ENCODE measurements around the gene KLHL30.

Gene KLHL30

DNA sequence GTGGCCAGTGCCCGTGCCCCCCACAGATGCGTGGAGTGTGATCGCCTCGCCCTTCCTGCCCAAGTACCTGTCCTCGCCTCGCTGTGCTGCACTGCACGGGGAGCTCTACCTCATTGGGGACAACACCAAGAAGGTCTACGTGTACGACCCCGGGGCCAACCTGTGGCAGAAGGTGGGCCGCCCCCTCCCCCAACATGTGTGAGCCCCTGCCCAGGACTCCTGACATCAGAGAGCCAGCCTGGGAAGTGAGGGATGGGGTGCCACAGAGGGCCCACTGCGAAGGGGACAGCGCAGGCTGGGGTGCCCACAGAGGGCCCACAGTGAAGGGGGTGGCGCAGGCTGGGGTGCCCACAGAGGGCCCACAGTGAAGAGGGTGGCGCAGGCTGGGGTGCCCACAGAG is 10.5 kb downstream of the KLHL30 start:
- no peak for DNase-seq (ENCODE audit: low spot score)

DNA sequence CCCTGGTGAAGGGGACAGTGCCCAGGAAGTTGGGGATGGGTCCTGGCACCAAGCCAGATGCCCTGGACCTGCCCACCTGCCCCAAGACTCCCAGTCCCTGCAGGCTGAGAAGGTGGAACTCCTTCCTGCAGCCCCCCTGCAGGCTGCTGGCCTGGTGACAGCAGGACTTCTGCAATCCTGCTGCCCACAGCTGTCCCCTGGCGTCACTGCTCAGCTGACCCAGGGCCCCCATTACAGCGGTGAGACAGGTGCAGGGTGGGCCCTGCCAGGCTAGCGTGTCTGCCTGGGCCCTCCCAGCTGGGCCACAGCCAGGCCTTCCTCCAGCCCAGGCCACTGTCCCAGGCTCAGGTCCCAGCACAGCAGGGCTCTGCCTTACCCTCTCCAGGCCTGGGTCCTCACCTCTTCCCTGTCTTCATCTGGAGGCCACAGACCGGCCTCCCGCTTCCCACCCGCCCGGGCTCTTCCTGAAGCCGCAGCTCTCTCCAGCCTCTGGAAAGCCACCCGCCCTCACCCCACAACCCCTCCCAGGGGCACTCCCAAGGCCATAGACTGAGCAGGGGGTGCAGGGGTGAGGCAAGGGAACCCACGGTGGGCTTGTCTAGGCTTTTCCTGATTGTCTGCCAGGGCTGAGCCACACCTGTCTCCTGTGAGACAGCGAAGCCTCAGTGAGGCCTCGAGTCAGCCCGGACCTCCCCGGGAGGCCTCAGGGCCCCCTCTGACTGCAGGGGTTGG is 11.5 kb downstream of the KLHL30 start:
- DNase-seq (ENCODE audit: low spot score) = no peak

DNA sequence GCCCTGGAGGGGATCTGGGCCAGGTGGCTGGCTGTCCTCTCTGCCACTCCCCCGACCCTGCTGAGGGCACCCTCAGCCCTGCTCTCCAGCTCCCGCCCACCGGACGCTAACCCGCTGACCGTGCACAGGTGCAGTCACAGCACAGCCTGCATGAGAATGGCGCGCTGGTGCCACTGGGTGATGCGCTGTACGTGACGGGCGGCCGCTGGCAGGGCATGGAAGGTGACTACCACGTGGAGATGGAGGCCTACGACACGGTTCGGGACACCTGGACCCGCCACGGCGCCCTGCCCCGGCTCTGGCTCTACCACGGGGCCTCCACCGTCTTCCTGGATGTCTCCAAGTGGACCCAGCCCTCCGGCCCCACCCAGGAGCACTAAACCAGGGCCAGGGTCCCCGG is 12.2 kb downstream of the KLHL30 start:
- no peak for DNase-seq (ENCODE audit: low spot score)

DNA sequence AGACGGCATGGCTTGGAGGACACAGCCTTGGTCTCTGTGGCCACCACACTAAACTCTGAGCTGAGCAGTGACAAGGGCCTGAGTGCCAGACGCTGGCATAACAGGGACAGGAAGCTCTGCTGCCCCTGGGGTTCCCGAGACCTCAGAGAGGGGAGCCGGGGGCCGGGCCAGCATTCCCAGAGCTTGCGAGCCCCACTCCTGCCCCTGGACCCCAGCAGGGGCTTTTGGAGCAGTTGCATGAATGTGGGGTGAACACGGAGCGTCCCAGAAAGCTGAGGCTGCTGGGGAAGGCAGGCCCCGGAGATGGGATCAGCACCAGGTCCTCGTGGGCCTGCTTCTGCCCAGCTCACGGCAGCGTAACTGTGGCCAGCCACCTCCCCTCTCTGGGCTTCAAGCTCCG is 12.7 kb downstream of the KLHL30 start:
- DNase-seq (ENCODE audit: low spot score) = no peak

DNA sequence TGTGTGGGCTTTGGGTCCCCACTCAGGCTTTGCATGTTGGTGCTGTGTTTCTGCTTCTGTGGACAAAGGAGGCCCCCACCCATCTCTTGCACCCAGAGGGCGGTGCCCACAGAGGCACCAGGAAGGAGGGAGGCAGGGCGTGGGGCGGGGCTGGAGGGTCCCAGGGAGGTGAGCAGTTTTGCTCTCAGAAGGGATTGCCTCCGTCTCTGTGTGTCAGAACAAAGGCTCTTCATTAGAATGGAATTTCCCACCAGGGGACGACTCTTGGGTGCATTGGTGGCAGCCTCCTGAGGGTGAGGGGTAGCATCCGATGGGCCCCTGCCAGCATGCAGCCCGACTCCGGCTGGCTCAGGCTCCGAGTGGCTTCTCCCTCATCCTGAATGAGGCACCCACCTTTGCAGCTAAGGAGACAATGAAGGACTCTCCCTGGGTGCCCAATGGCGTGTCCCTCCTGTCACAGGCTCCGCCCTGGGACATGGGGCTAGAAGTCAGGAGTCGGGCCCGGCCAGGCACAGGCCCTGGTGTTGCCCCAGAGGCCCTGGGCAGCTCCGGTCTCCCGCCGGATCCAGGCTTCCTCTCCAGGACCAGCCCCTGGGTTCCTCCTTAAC is 13.3 kb downstream of the KLHL30 start:
- DNase-seq (ENCODE audit: low spot score) = no peak

DNA sequence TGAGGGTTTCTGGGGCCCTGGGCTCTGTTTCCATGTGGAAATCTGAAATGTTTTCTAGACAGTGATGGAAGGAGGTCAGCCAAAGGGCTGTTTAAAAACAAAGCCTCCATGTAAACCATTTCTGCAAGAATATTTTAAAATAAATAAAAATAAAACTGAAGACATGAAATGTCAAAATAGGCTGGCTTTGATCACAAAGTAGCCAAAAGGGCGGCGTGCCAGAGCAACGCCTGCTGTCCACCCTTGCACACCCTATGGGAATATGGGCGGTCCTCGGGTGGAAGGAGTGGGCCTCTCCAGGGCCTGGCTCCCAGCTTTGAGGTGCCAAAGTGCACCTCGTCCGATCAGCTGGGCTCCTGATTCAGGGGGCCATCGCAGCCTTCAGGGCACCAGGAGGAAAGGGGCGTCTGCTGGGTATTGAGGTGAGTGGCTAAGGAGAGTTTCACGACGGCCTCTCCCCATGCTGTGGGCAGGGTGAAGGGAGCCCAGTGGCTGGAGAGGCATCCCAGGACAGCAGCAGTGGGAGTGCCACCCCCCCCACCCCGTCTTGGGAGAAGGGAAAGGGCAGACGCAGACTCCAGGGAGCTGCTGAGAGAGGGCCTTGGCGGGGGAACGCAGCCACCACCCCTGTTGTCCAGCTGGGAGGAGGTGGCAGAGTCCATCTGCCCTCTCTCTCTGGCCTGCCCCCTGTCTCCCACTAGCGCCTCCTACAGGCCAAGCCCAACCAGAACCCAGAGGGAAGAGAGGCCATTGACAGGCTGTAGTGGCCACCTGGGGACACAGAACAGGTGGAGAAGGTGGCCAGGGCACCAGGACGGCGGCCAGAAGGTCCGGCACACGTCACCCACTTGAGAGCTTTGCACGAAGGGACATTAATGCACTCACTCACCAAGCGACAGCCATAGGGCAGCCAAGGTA is 14.6 kb downstream of the KLHL30 start:
- no peak for DNase-seq (ENCODE audit: low spot score)

DNA sequence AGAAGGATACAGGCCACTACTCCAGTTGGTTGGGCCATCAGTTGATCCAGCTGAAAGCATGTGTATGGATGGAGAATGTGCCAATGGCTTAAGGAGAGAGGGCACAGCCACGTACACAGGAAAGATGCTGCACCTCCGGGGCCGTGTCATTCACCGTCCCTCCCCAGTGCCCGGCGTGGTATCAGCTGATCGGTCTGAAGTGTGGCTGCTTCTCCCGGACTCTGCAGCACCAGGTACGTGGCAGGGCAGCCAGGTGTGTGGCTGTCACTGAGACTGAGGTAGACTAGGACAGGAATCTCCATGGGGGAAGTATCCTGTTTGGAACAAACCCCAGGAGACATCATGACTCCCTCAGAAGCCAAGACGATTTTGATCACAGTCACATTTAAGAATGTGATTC is 16.1 kb downstream of the KLHL30 start:
- no peak for DNase-seq (ENCODE audit: low spot score)

DNA sequence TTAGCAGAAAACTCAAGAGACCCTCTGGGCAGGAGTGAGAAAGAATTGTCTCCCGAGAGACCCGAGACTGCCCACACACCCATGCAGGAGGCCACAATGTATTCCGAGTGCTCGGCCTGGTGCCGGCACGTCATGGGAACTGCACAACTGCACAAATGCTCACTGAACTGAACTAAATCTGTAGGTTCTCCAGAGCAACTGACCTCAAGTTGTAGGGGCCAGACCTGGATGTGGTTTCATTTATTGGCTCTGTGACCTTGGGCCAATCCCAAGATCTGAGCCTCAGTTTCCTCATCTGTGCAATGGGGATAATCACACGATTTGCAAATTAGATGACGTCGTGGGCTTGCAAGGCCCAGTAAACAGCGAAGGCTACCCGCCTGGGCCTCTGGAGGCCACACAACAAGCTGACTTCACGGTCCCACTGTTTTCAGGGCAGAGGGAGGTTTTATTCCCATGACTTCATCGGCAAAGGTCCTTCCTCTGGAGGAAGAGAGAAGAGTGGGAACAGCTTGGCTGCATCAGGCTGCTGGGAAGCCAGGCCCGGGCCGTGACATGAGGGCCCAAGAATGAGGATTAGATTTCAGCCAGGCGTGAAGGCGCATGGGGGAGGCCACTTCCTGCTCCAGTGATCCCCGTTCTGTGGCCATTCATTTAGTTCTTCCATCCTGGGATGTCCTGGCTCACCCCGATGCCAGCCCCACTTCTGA is 16.7 kb downstream of the KLHL30 start:
- no peak for DNase-seq (ENCODE audit: low spot score)

DNA sequence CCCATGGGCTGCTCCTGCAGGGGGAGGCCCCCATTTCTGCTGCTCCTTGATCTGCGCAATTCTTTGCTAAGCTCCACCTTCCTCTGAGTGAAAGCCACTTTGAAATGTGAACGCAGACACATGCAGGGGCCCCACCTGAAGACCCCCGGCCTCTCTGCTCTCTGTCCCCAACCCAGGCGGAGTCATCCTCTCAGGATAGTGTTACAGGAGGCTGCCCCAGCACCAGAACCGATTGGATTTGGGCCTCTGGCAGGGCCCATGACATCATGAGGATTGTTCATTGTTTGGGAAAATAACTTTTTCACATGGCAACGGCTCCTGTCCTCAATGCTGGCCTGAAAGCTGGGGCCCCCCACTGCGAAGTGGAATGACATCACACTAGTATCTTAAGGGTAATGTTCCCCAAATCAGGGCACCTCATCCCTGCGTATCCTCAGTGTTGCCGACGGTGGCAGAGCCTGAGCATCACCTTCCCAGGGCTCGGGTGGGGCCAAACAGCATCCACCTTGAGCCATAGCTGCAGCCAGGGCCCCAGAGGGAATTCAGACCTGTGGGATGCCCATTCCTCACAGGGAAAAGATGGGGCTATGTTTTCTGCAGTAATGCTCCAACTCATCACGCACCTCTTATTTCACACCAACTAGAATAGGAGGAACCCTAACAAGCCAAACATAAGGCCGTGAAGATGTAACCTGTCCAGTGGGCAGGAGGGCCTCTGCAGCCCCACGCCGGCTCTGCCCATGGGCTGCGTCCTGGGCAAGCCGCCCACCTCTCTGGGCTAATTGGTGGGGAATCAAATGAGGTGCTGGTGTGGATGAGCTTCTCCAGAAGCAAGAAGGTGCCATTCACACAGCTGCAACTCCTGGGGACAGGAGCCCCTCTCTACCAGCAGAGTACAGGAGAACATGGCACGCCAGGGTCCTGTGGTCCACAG is 17.6 kb downstream of the KLHL30 start:
- DNase-seq (ENCODE audit: low spot score) = no peak

DNA sequence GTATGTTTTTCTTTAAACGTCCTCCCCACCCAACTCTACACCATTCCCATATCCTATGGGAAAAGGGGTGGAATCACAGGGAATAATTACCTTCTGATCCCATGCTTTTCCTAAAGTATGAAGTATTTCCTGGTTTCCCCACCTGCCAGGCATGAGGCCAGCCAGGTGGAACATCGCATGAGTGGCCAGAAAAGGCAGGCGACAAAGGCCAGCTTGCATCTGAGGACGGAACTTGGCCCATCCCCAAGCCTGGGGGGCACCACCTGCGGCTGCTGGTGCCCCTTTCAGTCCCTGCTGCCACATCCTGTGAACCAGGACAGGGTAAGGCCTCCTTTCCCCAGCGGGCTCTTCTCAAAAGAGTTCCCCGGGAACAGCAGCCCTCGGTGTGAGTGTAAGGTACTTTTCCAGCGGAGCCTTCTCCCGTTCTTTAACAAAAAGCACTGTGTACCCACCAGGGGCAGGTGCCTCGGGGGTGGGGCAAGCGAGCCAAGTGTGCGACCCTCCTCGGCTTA is 19.1 kb downstream of the KLHL30 start:
- no peak for DNase-seq (ENCODE audit: low spot score)

DNA sequence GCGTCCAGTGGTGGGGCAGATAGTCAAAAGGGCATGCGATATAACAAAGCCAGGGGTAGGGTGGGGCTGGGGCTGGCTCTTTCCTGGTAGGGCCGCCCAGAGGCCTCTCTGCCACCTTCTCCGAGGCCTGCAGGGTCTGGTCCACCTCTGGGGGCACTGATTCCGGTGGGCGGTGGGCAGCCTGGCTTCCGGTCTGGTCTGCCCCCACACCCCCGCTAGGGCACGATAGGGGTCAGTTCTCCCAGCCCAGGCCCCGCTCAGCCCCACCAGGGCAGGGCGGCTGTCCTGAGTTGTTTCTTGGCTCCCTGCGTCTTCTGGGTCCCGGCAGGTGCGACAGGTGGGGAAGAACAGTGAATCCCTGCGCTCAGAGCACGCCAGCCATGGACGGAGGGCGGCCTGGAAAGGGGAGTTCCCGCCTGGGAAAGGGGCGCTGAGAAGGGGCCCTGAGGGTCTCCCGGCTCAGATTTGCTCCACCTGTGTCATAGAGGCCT is 19.6 kb downstream of the KLHL30 start:
- no peak for DNase-seq (ENCODE audit: low spot score)

DNA sequence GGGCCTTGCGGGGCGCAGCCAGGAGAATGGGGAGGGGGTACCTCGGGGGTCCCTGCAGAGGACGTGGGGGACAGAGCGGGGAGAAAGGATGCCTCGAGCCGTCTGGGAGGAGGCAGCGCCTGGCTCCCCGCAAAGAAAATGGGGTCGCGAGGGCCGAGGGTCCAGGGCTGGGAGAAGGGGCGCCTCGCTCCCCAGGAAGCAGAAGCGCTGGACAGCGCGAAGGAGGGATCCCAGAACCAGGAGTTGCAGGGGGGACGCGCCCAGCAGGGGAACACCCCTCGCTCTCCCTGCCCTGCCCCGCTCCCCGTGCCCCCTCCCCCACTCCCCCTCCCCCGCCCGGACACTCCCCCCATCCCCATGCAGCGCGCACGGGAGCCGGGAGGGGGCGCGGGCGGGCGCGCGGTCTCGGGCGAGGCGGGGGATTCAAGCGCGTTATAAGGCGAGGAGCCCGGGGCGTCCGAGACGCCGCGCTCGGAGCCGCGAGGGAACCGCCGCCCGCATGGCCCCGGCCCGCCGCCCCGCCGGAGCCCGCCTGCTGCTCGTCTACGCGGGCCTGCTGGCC is 20.1 kb downstream of the KLHL30 start, which contains the start of gene ERFE:
Gene ERFE (plus strand): TSS at position 462 of the 562 bp plus-strand sequence. CDS start 38 bp downstream, at position 500.
- no peak for DNase-seq (ENCODE audit: low spot score)

DNA sequence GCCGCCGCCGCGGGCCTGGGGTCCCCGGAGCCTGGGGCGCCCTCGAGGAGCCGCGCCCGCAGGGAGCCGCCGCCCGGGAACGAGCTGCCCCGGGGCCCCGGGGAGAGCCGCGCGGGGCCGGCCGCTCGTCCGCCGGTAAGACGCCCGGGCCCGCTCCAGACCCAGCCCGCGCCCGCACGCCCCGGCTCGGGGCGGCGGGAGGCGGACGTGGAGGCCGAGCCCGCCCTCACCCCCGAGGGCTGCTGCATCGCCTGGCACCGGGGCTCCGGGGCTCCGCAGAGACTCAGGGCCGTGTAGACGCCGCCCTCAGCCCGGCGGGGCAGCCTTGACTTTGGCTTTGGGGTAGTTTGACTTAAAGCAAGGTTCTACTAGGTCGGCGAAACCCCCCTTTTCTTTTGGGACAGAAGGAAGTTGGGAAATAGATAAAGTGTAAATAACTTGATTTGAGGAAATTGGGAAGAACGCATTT is 20.6 kb downstream of the KLHL30 start:
- no peak for DNase-seq (ENCODE audit: low spot score)

DNA sequence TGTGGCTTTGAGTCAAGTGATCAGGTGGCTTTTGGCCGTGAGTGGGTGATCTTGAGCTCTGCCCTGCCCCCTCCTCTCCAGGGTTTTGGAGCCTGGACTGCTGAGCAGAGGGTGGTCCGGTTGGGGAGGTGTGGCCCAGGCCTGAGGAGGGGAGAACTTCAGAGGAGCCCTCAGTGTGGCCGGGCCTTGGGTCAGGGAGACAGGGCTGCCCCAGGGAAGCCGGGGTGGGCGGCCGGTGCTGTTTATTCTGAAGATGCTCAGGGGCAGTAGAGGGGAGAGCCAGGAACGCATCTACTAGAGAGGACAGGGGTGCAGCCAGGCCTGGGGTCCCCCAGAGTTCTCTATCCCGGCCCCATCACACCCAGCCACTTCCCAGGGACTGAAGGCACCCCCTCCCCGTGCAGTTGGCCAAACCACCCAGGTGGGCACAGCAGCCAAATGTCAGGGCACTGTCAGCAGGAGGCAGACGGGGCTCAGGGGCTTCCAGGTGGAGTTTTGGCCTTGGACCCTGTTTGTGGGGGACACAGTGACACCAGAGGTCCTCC is 21.3 kb downstream of the KLHL30 start:
- no peak for DNase-seq (ENCODE audit: low spot score)

DNA sequence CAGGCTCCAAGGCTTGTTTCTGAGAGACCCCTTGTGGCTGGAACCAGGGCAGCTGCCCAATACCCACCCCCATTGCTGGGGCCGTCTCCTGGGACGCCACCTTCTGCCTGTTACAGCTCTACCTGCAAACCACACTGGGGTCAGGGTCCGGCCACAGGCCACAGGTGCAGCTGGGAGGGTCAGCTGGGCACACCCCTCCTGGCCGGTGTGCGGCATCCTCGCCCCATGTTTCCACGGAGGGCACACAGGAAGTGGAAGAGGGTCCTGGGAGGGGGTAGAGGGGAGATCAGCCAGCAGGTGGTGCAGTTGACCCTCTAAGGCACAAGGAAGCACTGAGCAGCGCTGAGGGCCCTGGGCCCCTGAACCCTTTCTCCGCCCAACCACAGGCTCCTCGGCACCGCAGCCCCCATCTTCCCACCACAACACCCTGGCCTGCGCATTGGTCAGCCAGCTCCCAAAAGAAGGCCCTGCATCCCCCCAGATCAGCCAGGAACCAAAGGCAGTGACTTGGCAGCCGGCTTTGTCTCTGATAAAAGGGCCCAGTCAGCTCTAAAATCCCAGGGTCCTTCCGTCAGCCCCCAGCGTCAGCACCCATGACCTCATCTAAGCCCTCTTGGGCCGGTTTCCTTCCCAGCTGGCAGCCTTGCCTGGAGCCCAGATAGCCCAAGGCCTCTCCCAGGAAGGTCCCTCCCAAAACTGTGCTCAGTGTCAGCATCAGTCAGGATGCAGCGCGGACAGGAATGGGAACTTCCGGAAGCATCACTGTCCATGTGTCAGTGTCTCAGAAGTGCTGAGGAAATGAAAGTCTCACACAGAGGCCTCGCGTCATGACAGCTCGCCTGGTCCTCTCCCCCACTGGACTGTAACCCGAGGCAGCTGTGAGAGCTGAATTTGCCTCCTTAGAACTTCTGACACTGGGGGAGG is 22.0 kb downstream of the KLHL30 start:
- no peak for DNase-seq (ENCODE audit: low spot score)

DNA sequence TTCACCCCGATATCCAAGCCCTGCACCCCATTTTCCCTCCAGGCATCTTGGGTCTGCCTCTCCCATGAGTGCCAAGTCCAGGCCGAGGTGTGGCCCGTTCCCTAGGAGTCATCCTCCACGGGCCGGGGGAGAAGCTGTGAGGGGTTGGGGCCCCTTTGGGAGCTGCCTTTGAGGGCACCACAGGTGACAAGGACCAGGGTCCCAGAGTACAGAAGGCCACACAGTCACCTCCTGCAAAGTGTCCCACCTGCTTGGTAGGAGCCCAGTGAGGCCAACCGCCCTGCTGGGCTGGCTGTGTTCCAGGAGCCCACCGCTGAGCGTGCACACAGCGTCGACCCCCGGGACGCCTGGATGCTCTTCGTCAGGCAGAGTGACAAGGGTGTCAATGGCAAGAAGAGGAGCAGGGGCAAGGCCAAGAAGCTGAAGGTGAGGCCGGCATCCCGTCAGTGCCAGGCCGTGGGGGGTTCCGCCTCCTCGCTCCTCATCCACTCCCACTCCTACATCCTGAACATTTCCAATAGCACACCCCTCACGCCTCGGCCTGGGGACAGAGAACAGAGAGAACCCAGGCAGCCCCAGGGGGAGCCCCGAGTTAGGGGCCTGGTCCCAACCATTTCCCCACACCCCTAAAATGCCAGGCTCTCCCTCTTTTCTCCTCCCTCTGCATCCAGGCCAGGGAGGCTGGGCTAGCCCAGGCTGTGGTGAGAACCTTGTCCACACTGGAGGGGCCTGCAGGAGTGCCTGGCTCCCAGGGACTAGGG is 23.0 kb downstream of the KLHL30 start:
- no peak for DNase-seq (ENCODE audit: low spot score)

DNA sequence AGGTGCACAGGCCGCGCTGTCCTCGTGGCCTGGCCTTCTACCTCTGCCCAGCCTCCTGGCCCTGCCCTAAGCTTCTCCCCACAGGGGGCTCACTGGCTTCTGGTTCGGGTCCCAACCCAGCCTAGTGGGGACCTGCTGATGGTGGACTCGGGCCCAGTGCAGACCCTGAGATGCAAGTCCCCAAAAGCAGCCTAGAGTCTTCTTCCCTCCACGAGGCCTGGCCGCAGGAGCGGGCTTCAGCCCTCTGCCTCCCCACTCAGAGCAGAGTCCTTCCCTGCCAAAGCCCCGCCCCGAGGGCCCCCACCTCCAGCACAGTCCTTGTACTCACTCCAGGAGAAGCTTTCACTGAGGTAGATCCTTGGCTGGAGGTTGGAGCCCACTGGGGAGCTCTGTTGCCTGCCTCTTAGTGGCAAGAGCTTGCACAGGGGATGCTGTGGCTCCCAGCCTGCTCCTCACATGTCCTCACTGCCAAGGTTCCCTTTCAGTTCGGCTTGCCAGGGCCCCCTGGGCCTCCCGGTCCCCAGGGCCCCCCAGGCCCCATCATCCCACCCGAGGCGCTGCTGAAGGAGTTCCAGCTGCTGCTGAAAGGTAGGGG is 23.9 kb downstream of the KLHL30 start:
- no peak for DNase-seq (ENCODE audit: low spot score)
